HepG2 (cell line): ENCODE measurements around the gene SIGLEC10. TPM values are rescaled to one million over a fixed set of nuclear protein-coding genes. Genes with fewer than 3 reads are reported as not detected.

Experiments
- ATAC-seq: fragments of 200-7000 bp; cut with Tn5 transposase; 3 replicates; pipeline ENCODE4 v1.9.1; 2020; ENCODE audit warnings: mild to moderate bottlenecking, moderate library complexity
- BruUV-seq: library from RNA; stranded (reverse); fragments of 400-500 nt; replicated peaks from 2 replicates; lab custom pipeline; 2021; lab: Mats Ljungman, UMichigan
- CTCF ChIA-PET: fragments of 300-600 bp; formaldehyde crosslinking; extraction: SDS; loops from one replicate; lab custom pipeline; 2021; ENCODE audit warnings: low total read pairs, inconsistent platforms, low intra/inter-chr PET ratio; lab: Yijun Ruan, JAX
- POLR2A ChIA-PET: fragments of 350-600 bp; sonication (Branson Sonifier 250); formaldehyde crosslinking; loops from one replicate; lab custom pipeline; 2020; ENCODE audit warnings: antibody characterized with exemption, inconsistent platforms; lab: Yijun Ruan, JAX
- DNase-seq: peaks from one replicate; pipeline ENCODE4 v3.0.0-alpha.2; 2015; ENCODE audit warnings: low spot score
- FAIRE-seq: peaks from 3 replicates; lab custom pipeline; 2011; peaks lifted over from hg19 to GRCh38; lab: Jason Lieb, UNC
- H2AFZ ChIP-seq: one replicate; pipeline ENCODE4 v1.6.1; 2011; ENCODE audit warnings: low read length, inconsistent platforms
- H3K27ac ChIP-seq: fragments of 300-600 bp; 3 replicates; pipeline ENCODE4 v1.8.0; 2011; ENCODE audit warnings: mixed run types, mild to moderate bottlenecking, mixed read lengths, low read length, inconsistent platforms; ENCODE audit not compliant: insufficient read depth; ENCODE audit errors: extremely low read length
- H3K27me3 ChIP-seq, 2 experiments: fragments of 200-600 bp in 1 of 2; 2 replicates in 1 of 2; 3 replicates in 1 of 2; pipeline versions ENCODE4 v1.6.0 to v1.8.0; 2011; ENCODE audit warnings: low read length in 2 of 2, mild to moderate bottlenecking in 2 of 2, moderate library complexity in 2 of 2, inconsistent platforms in 1 of 2; ENCODE audit not compliant: insufficient read depth in 2 of 2, control insufficient read depth in 1 of 2
- H3K36me3 ChIP-seq, 2 experiments: fragments of 200-600 bp in 1 of 2; replicated peaks in 1 of 2; 2 replicates in 1 of 2; 3 replicates in 1 of 2; pipeline versions ENCODE4 v1.5.1 to v1.8.0; 2011; ENCODE audit warnings: low read length in 2 of 2, inconsistent platforms in 1 of 2; ENCODE audit not compliant: insufficient read depth in 2 of 2, control insufficient read depth in 1 of 2
- H3K4me1 ChIP-seq: 2 replicates; pipeline ENCODE4 v1.5.1; 2012; ENCODE audit warnings: low read length, inconsistent platforms; ENCODE audit not compliant: insufficient read depth
- H3K4me2 ChIP-seq: 2 replicates; pipeline ENCODE4 v1.6.0; 2011; ENCODE audit warnings: low read depth, low read length, inconsistent platforms
- H3K4me3 ChIP-seq, 3 experiments: fragments of 200-600 bp in 1 of 3; sonication (generic), shearing (Covaris generic) in 1 of 3; replicated peaks in 1 of 3; 2 replicates each; pipeline ENCODE4 v1.5.1; 2011 to 2016; ENCODE audit warnings: low read length in 3 of 3, inconsistent platforms in 2 of 3, low read depth in 2 of 3, mild to moderate bottlenecking in 2 of 3, control low read depth in 1 of 3, mixed read lengths in 1 of 3; ENCODE audit not compliant: insufficient read depth in 1 of 3
- H3K79me2 ChIP-seq: one replicate; pipeline ENCODE4 v1.6.1; 2011; ENCODE audit warnings: low read length, inconsistent platforms; ENCODE audit not compliant: insufficient read depth
- H3K9ac ChIP-seq: 2 replicates; pipeline ENCODE4 v1.6.0; 2011; ENCODE audit warnings: mild to moderate bottlenecking, low read depth, low read length, inconsistent platforms; ENCODE audit not compliant: insufficient read depth
- H3K9me3 ChIP-seq: 2 replicates; pipeline ENCODE4 v1.5.1; 2012; ENCODE audit warnings: mild to moderate bottlenecking, low read length
- H4K20me1 ChIP-seq: 2 replicates; pipeline ENCODE4 v1.6.0; 2011; ENCODE audit warnings: inconsistent platforms, mild to moderate bottlenecking, low read length, moderate library complexity; ENCODE audit not compliant: insufficient read depth
- LCORL ChIP-seq, 2 experiments: fragments of 450-650 bp in 1 of 2; sonication (generic) in 1 of 2; formaldehyde crosslinking in 1 of 2; IDR thresholded peaks; 2 replicates each; pipeline versions ENCODE4 v1.5.0 to v1.6.1; 2017 to 2020; ENCODE audit warnings: antibody characterized with exemption in 1 of 2, missing genetic modification reagents in 1 of 2
- NR2C2 ChIP-seq: sonication (generic); formaldehyde crosslinking; IDR thresholded peaks from 2 replicates; pipeline ENCODE4 v1.4.0; 2020; ENCODE audit warnings: missing genetic modification reagents, mild to moderate bottlenecking, moderate library complexity, borderline replicate concordance
- NR2F6 ChIP-seq, 2 experiments: IDR thresholded peaks; 2 replicates each; pipeline ENCODE4 v1.6.1; 2016; ENCODE audit warnings: antibody characterized with exemption in 1 of 2, mild to moderate bottlenecking in 1 of 2
- ZFP1 ChIP-seq: IDR thresholded peaks from 2 replicates; pipeline ENCODE4 v1.6.1; 2016
- ZNF230 ChIP-seq: sonication (generic); formaldehyde crosslinking; IDR thresholded peaks from 2 replicates; pipeline ENCODE4 v1.4.0; 2020; ENCODE audit warnings: mild to moderate bottlenecking, missing genetic modification reagents
- ZNF556 ChIP-seq: sonication (generic); formaldehyde crosslinking; IDR thresholded peaks from 2 replicates; pipeline ENCODE4 v1.4.0; 2020; ENCODE audit warnings: mild to moderate bottlenecking, missing genetic modification reagents, borderline replicate concordance
- ZNF564 ChIP-seq: sonication (generic); formaldehyde crosslinking; IDR thresholded peaks from 2 replicates; pipeline ENCODE4 v1.8.1; 2023; ENCODE audit warnings: mild to moderate bottlenecking, missing genetic modification reagents
- ZNF749 ChIP-seq: sonication (generic); formaldehyde crosslinking; IDR thresholded peaks from 2 replicates; pipeline ENCODE4 v1.8.0; 2022; ENCODE audit warnings: mild to moderate bottlenecking, missing genetic modification reagents, moderate library complexity, borderline replicate concordance
- WGBS: methylation state at CpG from one replicate; pipeline ENCODE4 v1.1.6; 2017; ENCODE audit warnings: low lambda C conversion rate; 5-methylcytosine and 5-hydroxymethylcytosine counted together
- in situ Hi-C: cut with HindIII; loops from 2 replicates; pipeline ENCODE4 v1.10.0; 2017; ENCODE audit warnings: low pct_unique_long_range_greater_than_20kb; ENCODE audit not compliant: extremely low pct_ligation_motif_present
- intact Hi-C: fragments of 100-400 bp; cut with micrococcal nuclease; formaldehyde crosslinking; loops from one replicate; pipeline ENCODE4 v1.10.0; 2022; ENCODE audit not compliant: unreplicated experiment
- polyA plus RNA-seq, 8 experiments: library from polyadenylated mRNA; depleted of rRNA in 3 of 8; stranded (reverse) in 7 of 8; unstranded in 1 of 8; fragments of >200 nt; fragmentation: Illumina TruSeq in 4 of 8; extraction: Trizol in 4 of 8; gene quantifications; 2 replicates each; pipeline versions ENCODE4 v1.2.1 to v1.2.3, GENCODE V29; 2011 to 2016; ENCODE audit warnings: low read depth in 4 of 8, missing spikeins in 1 of 8, mixed read lengths in 1 of 8; ENCODE audit not compliant: insufficient read depth in 1 of 8
- total RNA-seq, 5 experiments: library from RNA; depleted of rRNA; stranded (reverse); fragments of >200 nt; fragmentation: Illumina TruSeq; extraction: Trizol; gene quantifications; 2 replicates each; pipeline ENCODE4 v1.2.3, GENCODE V29; 2016; ENCODE audit warnings: low read depth in 1 of 5
- TF ChIP-seq, protein P1 (sequence below), 2 experiments: fragments of 450-650 bp in 1 of 2; sonication (generic) in 1 of 2; formaldehyde crosslinking in 1 of 2; IDR thresholded peaks; 2 replicates each; pipeline versions ENCODE4 v1.6.1 to v1.8.0; 2016 to 2022; ENCODE audit warnings: antibody characterized with exemption in 1 of 2, mild to moderate bottlenecking in 1 of 2, missing genetic modification reagents in 1 of 2

SIGLEC10 gene
- total and polyA plus RNA-seq, 2 of the 13 experiments (the other 11 are each of a cell fraction or from before 2014, with no cell fraction given), result not detected

GRCh38 chr19:51396175-51396574 lies 21.3 kb downstream of the SIGLEC10 start (continued):
- TF ChIP-seq NR2F6 (IDR thresholded peaks at IDR 0.05) (no peak), NR2F6 (CRISPR knock-in tag; IDR thresholded peaks at IDR 0.05) (no peak)

GRCh38 chr19:51394050-51394836 lies 23.2 kb downstream of the SIGLEC10 start:
- H3K79me2 ChIP-seq, result no peaks in the 10 kb centered on the region
- ATAC-seq, result peak; percentile 98
- H3K9ac ChIP-seq, result peak overlapping the region; percentile 88
- H3K27me3 ChIP-seq, result no peaks in the 10 kb centered on the region
- CTCF ChIA-PET, result interaction anchor here (2.3 kb wide), 1 partner anchor 55 kb away, joined by 9 read pairs; no protein-coding TSS in a partner anchor
- H3K4me1 ChIP-seq, result peaks cover 48% of the 10 kb centered on the region
- H3K27ac ChIP-seq, result peak overlapping the region; percentile 85
- DNase-seq, result peak; percentile 99
- no TSS peak for BruUV-seq
- in situ Hi-C loops, result no loop called here
- H3K9me3 ChIP-seq, result no peaks in the 10 kb centered on the region
- WGBS, result 5% methylated on average over 28 of the region's 45 CpGs
- peak overlapping the region; percentile 96 for H3K4me2 ChIP-seq
- peak overlapping the region; percentile 60 to 76 (median 66) for H3K4me3 ChIP-seq
- H2AFZ ChIP-seq, result peak overlapping the region; percentile 70
- POLR2A ChIA-PET, result interaction anchor here (0.9 to 3.3 kb wide), 11 partner anchors 9 to 55 kb away, joined by 3 to 29 read pairs (median 6); partner anchors contain the start of genes ETFB and VSIG10L
- no peaks in the 10 kb centered on the region for H4K20me1 ChIP-seq
- no peaks in the 10 kb centered on the region for H3K36me3 ChIP-seq
- intact Hi-C loops, result no loop called here
- peak; percentile 82 for FAIRE-seq
- TF ChIP-seq, protein P1, sequence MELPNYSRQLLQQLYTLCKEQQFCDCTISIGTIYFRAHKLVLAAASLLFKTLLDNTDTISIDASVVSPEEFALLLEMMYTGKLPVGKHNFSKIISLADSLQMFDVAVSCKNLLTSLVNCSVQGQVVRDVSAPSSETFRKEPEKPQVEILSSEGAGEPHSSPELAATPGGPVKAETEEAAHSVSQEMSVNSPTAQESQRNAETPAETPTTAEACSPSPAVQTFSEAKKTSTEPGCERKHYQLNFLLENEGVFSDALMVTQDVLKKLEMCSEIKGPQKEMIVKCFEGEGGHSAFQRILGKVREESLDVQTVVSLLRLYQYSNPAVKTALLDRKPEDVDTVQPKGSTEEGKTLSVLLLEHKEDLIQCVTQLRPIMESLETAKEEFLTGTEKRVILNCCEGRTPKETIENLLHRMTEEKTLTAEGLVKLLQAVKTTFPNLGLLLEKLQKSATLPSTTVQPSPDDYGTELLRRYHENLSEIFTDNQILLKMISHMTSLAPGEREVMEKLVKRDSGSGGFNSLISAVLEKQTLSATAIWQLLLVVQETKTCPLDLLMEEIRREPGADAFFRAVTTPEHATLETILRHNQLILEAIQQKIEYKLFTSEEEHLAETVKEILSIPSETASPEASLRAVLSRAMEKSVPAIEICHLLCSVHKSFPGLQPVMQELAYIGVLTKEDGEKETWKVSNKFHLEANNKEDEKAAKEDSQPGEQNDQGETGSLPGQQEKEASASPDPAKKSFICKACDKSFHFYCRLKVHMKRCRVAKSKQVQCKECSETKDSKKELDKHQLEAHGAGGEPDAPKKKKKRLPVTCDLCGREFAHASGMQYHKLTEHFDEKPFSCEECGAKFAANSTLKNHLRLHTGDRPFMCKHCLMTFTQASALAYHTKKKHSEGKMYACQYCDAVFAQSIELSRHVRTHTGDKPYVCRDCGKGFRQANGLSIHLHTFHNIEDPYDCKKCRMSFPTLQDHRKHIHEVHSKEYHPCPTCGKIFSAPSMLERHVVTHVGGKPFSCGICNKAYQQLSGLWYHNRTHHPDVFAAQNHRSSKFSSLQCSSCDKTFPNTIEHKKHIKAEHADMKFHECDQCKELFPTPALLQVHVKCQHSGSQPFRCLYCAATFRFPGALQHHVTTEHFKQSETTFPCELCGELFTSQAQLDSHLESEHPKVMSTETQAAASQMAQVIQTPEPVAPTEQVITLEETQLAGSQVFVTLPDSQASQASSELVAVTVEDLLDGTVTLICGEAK (IDR thresholded peaks at IDR 0.05), result no peak
- TF ChIP-seq, protein P1 (CRISPR knock-in tag; IDR thresholded peaks at IDR 0.05), result peak; percentile 58; the same call in 1 of the 2 replicates
- TF ChIP-seq ZFP1 (CRISPR knock-in tag) (no peak), ZNF564 (0 out of 2 replicates have a peak, but pooled peaks have one; percentile 61), ZNF749 (CRISPR knock-in tag) (peak; percentile 88; the same call in 1 of the 2 replicates), NR2C2 (peak; percentile 49; the same call in 1 of the 2 replicates), ZNF230 (CRISPR knock-in tag) (no peak), LCORL (IDR thresholded peaks at IDR 0.05) (no peak), LCORL (CRISPR knock-in tag; IDR thresholded peaks at IDR 0.05) (no peak), ZNF556 (CRISPR knock-in tag) (no peak)
